Frontal cortex (tissue), 4 donors: ENCODE results near the gene HCN3. TPM values are rescaled to one million over a fixed set of nuclear protein-coding genes. Genes with fewer than 3 reads are reported as not detected.

Experiments used
- DNase-seq, 2 donors: peaks; one replicate each; pipeline ENCODE4 v3.0.0; 2012; ENCODE audit warnings: low spot score in 2 of 2
- FAIRE-seq: peaks from 2 replicates; lab custom pipeline; 2012; peaks lifted over from hg19 to GRCh38; lab: Jason Lieb, UNC
- total RNA-seq: library from RNA; depleted of rRNA; stranded (reverse); fragments of >200 nt; gene quantifications from one replicate; pipeline ENCODE4 v1.2.3, GENCODE V29; 2014
- donor health status: control.
- donor health status: control.
- donor health status: control.

HCN3 gene
- total RNA-seq, 1 donor from 2014 or later: 11.8 TPM

DNA sequence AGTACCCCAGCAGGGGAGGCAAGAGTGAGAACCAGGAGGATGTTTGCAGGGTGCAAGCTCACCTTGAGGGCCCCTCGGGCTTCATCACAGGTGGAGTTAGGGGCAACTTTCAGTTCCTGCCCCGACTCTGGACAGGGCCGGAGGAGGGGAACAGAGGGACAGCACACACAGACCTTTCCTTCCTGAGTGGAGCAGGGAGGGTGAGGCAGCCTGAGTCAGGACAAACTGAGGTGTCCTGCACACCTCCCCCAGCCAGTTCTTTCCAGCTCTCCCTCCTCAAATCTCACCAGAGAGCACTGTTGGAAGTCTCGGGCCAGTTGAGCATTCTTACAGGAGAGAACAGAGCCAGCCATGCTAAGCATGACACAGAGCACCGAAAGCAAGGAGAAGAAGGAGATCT lies 23.5 kb upstream of the HCN3 start:
- DNase-seq (no peak), FAIRE-seq (no peak)

GRCh38 chr1:155254228-155254713 lies 23.0 kb upstream of the HCN3 start:
- DNase-seq: no peak
- FAIRE-seq: no peak

GRCh38 chr1:155254714-155255242 lies 22.5 kb upstream of the HCN3 start:
- FAIRE-seq: no peak
- DNase-seq: peak in 1 of 2 donors; percentile 58

DNA sequence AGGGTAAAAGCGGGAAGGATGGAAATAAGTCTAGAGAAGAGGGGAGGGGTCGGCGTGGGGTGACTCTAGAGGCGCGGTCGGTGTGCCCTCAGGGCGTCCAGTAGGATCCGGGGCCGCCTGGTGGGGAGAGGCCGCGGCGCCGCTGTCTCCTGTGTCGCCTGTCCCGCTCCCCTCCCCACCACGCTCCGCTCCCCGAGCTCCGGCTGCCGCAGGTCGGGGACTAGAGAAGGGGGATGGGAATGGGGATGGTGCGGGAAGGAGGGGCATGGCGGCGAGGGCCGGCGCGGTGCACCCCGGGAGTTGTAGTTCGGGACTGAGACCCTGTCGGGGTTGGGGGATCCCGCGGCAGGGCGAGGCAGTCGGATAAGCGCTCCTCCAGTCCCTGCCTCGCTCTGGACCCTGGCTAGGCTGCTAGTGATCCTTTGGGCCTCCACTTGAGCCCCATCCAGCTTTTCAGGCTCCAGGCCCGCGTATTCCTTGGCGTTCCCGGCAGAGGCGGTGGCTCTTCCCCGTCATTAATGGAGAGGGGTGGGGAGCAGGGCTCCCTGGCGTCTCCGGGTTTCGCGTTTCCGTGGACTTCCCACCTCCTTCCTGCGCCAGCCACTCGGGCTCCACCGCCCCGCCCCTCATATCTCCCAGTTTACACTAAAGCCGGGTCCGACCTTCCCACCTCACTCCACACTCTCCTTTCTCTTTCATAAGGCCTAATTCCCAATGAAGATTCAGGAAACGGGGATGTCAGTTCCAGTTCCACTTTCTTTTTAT lies 21.8 kb upstream of the HCN3 start, which contains the start of gene ENTREP3:
TSS of gene ENTREP3 (minus strand) at position 241 of the 765 bp plus-strand sequence. CDS start 606 bp downstream, outside the sequence.
- DNase-seq (peak; percentile 92 to 95), FAIRE-seq (no peak)

DNA sequence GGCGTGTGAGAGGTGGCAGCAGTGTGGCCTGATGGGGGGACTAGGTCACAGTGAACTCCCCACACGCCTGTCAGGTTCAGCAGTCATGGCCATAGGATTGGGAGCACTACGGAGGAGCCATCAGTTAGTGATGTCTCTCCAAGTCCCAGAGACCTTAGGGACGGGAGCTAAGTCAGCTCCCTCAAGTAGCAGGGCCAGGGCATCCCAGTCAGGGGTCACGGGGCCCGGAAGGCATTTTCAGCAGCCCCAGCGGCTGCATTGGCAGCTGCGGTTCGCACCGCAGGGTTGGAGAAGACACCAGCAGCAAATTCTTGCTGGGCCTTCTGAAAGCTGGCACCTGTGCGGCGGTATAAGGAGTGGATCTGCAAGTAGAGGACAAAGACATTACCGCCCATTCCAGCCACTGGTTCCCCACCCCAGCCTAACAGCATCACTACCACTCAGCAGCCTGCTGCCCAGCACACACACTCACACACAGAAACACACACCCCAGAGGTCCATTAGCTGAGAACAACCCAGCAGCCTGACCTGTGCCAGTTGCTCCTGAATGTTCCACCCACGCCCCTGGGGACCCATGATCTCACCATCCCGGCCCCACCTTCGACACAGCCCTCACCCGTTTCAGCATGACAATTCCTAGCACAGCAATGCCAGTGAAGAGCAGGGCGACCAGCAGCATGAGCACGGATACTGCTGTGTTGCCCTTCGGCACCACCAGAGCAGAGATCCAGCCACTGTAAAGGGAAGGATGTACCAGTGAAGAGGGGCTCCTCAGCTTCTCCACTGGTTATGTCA lies 21.0 kb upstream of the HCN3 start:
- DNase-seq (no peak), FAIRE-seq (no peak)

GRCh38 chr1:155260276-155260675 lies 17.0 kb upstream of the HCN3 start:
- no peak for FAIRE-seq
- DNase-seq: no peak

DNA sequence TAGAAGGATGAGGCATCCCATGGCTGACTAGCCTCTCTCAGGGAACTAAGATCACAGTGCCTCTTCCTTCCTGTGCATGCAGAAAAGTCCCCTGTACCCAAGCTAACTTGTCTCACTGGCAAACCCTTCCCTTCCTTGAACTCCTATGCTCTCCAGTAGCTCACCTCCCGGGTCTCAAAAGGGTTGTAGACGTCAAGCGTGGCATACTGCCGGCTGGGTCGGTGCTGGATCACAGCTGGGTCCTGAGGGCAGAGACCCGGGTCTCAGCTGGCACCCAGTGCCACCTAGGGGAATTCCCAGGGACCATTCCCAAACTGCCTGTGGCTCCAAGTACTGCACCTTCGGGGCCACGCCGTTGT lies 15.8 kb upstream of the HCN3 start:
- FAIRE-seq (no peak), DNase-seq (no peak)

DNA sequence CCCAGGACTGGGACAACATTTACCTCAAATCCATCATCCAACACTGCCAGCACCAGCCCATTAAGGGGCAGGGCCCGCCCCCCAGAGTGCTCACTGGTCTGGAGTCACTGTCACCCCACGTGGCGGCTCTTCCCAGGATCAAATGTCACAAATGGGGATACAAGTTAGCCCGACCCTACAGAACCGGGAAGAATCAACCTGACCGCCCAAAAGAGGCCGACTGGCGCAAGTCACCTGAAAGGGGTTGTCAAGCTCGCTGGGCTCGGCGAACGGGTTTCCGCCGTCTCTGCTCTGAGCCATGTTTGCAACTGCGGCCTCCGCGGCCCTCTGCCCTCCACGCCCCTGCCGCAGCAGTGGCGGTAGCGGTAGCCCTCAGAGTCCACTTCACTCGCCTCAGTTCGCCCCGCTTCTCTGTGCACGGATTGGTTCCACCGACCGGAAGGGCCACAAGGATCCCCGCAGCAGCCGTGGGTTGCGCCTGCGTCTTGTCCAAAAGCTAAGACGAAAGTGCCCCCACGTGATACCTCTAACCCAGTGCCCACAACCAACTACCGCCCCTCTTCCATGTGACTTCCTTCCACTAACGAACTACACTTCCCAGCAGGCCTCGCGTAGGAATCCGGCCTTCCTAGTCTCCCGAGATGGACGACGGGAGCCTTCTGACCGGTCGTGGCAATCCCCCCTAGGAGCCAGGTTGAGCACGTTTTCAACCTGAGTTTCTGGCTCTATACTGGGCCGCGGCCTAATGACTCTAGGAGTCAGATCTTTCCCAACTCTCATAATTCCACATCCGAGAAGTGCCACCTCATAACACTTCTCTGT lies 15.2 kb upstream of the HCN3 start, which contains the start of gene SCAMP3:
TSS of gene SCAMP3 (minus strand) at position 509 of the 822 bp plus-strand sequence. CDS start at position 300, 209 bp downstream.
- DNase-seq (peak; percentile 96 to 99), FAIRE-seq (no peak)

DNA sequence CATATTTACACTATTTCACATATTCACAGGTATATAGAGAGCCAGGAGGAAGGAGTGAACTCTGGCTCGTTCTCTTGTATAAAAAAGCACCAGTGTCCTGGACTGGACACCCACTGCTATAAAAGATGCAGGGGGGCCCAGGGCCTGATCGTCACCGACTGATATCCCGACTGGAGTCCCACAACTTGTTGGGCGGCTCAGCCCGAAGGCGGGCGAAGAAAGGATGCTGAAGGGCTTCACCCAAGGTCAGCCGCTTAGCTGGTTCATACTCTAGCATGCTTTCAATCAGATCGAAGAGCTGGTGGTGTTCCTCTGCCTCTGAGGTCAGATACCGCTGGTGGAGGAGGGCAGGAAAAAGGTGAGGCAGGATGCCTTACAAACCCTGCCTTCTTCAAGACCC lies 14.2 kb upstream of the HCN3 start:
- DNase-seq: no peak
- FAIRE-seq: no peak

DNA sequence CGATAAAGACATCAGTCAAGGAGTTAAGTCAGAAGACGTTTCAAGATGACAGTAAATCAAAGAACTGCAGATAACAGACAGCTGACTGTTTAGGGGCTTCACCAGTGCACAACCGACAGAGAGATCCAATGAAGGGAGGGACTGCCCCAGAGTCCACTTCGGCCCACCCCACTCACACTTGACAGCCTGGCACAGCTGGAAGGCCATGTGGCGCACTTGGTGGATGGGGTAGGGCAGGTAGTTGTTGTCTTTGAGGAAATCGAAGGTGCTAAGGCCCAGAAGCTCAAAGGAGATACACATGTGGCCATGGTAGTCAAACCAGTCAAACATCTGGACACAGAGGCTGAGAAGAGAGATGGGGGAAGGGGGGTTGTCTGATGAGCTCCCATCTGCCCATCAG lies 10.7 kb upstream of the HCN3 start:
- DNase-seq: no peak
- no peak for FAIRE-seq

GRCh38 chr1:155267373-155267772 lies 9.9 kb upstream of the HCN3 start:
- DNase-seq (no peak), FAIRE-seq (no peak)

DNA sequence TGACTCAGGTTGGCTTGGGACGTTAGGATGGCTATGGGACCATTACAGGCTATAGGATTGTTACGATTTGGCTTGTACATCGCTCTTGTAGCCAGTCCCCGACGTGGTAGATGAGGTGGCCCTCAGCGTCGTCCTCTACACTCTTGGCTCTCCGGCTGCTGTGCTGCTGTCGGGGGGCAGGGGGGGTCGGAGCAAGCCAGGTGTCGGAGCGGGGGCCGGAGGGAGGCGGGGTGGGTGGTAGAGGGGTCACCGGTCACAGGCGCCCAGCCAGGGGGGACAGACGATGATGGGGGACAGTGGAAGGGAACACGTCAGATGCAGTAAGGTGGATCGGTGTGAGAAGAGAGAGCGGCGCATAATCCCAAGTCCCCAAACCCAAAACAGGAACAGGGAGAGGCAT lies 8.6 kb upstream of the HCN3 start:
- DNase-seq (no peak), FAIRE-seq (no peak)

DNA sequence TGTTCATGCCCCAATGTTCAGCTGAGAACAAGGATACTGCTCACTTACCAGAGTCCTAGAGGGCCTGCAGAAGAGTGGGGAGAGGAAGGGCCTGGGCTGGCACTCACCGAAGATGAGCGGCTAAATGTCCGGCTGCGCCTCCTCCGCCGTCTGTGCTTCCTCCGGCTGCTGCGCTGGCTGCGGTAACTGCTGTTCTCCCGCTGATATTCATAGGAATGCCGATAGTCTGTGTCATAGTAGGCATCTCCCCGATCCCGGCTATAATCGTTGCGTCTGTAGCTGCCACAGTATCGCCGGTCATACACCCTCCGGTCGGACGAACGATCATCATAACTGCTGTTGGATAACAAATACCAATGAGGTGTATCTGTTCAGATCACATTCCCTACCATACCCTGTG lies 7.9 kb upstream of the HCN3 start:
- no peak for DNase-seq
- no peak for FAIRE-seq

- DNase-seq (no peak), FAIRE-seq (no peak)
These were observed 4.6 kb upstream of the HCN3 start for GRCh38 chr1:155272466-155273342.

DNA sequence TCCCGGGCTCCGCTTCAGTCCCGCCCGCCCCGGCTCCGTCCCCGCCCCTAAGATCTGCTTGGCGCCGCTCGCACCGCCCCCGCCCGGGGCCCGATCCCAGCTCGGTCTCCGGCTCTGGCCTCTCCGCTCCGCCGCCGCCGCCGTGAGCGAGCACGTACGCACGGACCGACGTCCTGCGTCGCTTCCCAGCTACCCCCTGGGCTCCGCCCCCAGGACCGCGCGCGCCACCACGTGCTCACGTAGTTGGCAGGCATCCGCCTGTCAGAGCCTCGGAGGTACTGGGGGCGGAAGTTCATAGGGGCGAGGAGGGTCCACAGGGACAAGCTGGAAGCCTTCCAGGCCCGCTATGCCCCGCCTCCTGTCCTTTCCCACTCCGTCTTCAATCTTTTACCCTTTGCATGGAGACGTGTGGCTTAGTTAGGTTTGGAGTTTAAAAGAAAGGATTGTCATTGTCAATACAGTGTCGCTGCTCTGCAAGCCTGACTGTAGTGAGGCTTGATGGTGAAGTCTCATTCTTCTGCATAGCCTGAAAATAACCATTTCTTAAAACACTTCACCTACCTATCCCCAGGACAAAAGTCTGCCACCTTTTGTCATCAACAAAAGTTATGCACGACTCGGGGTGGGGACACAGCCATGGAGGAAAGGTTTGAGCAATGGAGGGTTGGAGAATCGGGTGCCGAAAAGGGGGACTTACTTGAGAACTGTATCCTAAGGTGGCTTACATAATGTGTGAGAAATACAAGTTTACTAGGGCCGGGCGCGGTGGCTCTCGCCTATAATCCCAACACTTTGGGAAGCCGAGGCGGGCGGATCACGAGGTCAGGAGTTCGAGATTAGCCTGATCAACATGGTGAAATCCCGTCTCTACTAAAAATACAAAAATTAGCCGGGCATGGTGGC lies 3.7 kb upstream of the HCN3 start, which contains the start of gene CLK2:
TSS of gene CLK2 (minus strand) at position 162 of the 903 bp plus-strand sequence. CDS start 2,527 bp downstream, outside the sequence.
- FAIRE-seq: no peak
- peak; percentile 95 to 96 for DNase-seq

- FAIRE-seq (no peak), DNase-seq (peak in 1 of 2 donors; percentile 35)
These were observed 832 bp downstream of the HCN3 start for GRCh38 chr1:155277902-155278688.

- FAIRE-seq: no peak
These were observed 1.5 kb downstream of the HCN3 start for GRCh38 chr1:155278689-155279160.

More at GRCh38 chr1:155278689-155279160, 1.5 kb downstream of the HCN3 start:
- no peak for DNase-seq
